Suprapubic skin (tissue), 4 donors: Measurements from ENCODE around the gene NKAIN2. TPM values are rescaled to one million over a fixed set of nuclear protein-coding genes. Genes with fewer than 3 reads are reported as not detected.

Source experiments
- DNase-seq, 2 donors: peaks; one replicate each; pipeline ENCODE4 v3.0.0-alpha.2; 2019; ENCODE audit warnings: low spot score in 2 of 2
- H3K27ac ChIP-seq: fragments of 200-600 bp; sonication (generic); one replicate; pipeline ENCODE4 v1.5.1; 2019
- H3K27me3 ChIP-seq: fragments of 200-600 bp; sonication (generic); one replicate; pipeline ENCODE4 v1.5.1; 2019
- H3K36me3 ChIP-seq: fragments of 200-600 bp; sonication (generic); one replicate; pipeline ENCODE4 v1.5.1; 2019
- H3K4me1 ChIP-seq: fragments of 200-600 bp; sonication (generic); one replicate; pipeline ENCODE4 v1.5.1; 2019
- H3K4me3 ChIP-seq: fragments of 200-600 bp; sonication (generic); one replicate; pipeline ENCODE4 v1.5.1; 2019; ENCODE audit warnings: mild to moderate bottlenecking
- H3K9me3 ChIP-seq: fragments of 200-600 bp; sonication (generic); one replicate; pipeline ENCODE4 v1.5.1; 2019
- EP300 ChIP-seq: sonication (generic); formaldehyde crosslinking; IDR thresholded peaks from one replicate; pipeline ENCODE4 v1.6.1; 2017; ENCODE audit warnings: antibody characterized with exemption
- POLR2A ChIP-seq, 2 donors: fragments of 450-650 bp; IDR thresholded peaks; one replicate each; pipeline ENCODE4 v1.6.1; 2017; ENCODE audit warnings: antibody characterized with exemption in 2 of 2, mild to moderate bottlenecking in 2 of 2, moderate library complexity in 2 of 2
- POLR2AphosphoS5 ChIP-seq, 3 donors: sonication (generic); formaldehyde crosslinking; IDR thresholded peaks; one replicate each; pipeline ENCODE4 v1.6.1; 2017; ENCODE audit warnings: antibody characterized with exemption in 3 of 3
- WGBS: methylation state at CpG from one replicate; pipeline ENCODE4 v1.1.5; 2018; 5-methylcytosine and 5-hydroxymethylcytosine counted together
- total RNA-seq, 4 donors: library from RNA; depleted of rRNA; stranded (reverse); fragments of >200 nt; gene quantifications; one replicate each; pipeline ENCODE4 v1.1.0, GENCODE V29; 2016
- TF ChIP-seq, protein P1 (sequence below), 2 donors: fragments of 200-600 bp in 1 of 2; fragments of 450-650 bp in 1 of 2; sonication (generic) in 1 of 2; IDR thresholded peaks; one replicate each; pipeline ENCODE4 v1.5.1; 2016 to 2019; ENCODE audit warnings: antibody characterized with exemption in 2 of 2, mild to moderate bottlenecking in 1 of 2, moderate library complexity in 1 of 2

Gene NKAIN2
- total RNA-seq, 4 donors from 2014 or later, result 0.40 TPM; not detected in 3

DNA sequence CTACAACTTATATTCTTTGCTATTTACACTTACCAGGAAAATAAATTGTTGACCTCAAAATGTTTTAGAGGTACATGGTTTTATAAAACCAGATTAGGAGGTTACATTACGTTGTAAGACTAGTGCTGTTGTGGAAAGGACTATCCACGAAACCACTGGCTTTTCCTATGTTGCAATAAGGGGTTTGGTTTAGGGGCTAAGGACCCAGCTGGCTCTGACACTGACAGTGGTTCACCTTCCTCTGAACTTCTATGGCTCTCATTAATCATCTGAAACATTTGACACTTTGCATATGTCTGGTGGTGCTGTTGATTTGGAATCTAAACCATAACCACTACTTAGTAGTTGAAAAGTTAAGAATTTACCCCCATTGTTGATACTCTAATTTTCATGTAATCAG, 186.7 kb downstream of the NKAIN2 start:
- 50% methylated on average over 2 of the region's 2 CpGs for WGBS

DNA sequence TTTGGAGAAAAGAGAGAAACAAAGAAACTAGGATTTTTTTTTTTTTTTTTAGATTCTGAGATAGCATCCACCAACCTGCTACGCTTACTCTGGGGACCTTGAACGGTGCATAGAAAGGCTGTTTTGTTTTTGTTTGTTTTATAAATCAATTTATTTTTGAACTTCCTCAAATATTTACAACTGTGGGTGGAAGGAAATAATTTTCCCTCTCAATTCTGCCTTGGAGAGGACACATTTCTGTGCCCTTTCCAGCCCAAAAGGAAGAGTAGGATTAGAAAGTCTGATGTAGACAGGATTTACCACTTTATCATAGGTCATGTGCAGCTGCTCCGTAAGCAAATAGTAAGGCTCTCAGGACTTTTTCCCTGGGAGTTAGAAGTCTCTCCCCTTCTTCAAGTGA, 190.5 kb downstream of the NKAIN2 start:
- 75% methylated on average over 3 of the region's 3 CpGs for WGBS
- Histone ChIP-seq H3K4me3 (no peak overlapping the region), H3K9me3 (no peaks in the 10 kb centered on the region), H3K27ac (no peak overlapping the region), H3K4me1 (no peaks in the 10 kb centered on the region), H3K36me3 (no peaks in the 10 kb centered on the region), H3K27me3 (no peaks in the 10 kb centered on the region)
- TF ChIP-seq POLR2AphosphoS5 (IDR thresholded peaks at IDR 0.05) (no peak), POLR2A (IDR thresholded peaks at IDR 0.05) (no peak), EP300 (no peak)
- TF ChIP-seq, protein P1, sequence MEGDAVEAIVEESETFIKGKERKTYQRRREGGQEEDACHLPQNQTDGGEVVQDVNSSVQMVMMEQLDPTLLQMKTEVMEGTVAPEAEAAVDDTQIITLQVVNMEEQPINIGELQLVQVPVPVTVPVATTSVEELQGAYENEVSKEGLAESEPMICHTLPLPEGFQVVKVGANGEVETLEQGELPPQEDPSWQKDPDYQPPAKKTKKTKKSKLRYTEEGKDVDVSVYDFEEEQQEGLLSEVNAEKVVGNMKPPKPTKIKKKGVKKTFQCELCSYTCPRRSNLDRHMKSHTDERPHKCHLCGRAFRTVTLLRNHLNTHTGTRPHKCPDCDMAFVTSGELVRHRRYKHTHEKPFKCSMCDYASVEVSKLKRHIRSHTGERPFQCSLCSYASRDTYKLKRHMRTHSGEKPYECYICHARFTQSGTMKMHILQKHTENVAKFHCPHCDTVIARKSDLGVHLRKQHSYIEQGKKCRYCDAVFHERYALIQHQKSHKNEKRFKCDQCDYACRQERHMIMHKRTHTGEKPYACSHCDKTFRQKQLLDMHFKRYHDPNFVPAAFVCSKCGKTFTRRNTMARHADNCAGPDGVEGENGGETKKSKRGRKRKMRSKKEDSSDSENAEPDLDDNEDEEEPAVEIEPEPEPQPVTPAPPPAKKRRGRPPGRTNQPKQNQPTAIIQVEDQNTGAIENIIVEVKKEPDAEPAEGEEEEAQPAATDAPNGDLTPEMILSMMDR (IDR thresholded peaks at IDR 0.05), result no peak
- no peak for DNase-seq

More for the DNA sequence above, 186.7 kb downstream of the NKAIN2 start:
- no peaks in the 10 kb centered on the region for H3K27me3 ChIP-seq
- no peaks in the 10 kb centered on the region for H3K36me3 ChIP-seq
- no peak overlapping the region for H3K4me3 ChIP-seq
- H3K9me3 ChIP-seq, result no peaks in the 10 kb centered on the region
- TF ChIP-seq, protein P1 (IDR thresholded peaks at IDR 0.05), result no peak
- TF ChIP-seq EP300 (no peak), POLR2AphosphoS5 (IDR thresholded peaks at IDR 0.05) (no peak), POLR2A (IDR thresholded peaks at IDR 0.05) (no peak)
- H3K4me1 ChIP-seq, result no peaks in the 10 kb centered on the region
- H3K27ac ChIP-seq, result no peak overlapping the region
- no peak for DNase-seq

DNA sequence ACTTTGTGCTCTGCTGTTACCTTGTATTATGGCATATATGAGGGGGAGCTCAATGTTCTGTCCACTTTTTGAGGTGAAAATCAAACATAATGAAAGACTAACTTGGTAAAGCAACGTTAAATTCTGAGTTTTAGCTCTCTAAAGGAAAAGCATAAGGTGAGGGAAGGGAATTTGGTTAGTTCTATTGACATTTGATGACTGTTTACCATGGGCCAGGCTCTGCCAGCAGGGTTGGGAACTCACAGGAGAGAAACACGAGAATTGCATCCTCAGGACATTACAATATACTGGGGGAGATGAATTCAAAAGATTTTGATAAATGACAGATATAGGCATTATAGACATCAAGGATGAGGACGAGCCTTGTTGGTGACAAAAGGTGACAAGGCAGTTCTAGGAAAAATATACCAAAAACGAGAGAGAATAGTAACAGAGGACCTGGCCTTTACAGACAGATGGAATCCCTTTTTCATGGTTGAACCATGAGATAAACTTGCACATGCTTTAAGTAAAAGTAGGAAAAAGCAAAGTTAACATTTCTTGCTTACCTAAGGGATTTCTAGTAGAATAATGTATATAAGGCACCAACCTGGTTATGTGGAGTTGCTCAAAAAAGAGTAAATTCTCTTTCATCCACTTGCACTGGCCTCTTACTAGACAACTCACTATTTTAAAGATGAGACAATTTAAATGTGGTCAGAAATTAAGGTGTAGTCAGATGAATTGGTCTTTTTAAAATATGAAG, 191.4 kb downstream of the NKAIN2 start:
- TF ChIP-seq POLR2A (IDR thresholded peaks at IDR 0.05), result no peak
- TF ChIP-seq EP300, result no peak
- no peak for TF ChIP-seq POLR2AphosphoS5 (IDR thresholded peaks at IDR 0.05)
- TF ChIP-seq, protein P1 (IDR thresholded peaks at IDR 0.05), result no peak
- no peaks in the 10 kb centered on the region for H3K27me3 ChIP-seq

DNA sequence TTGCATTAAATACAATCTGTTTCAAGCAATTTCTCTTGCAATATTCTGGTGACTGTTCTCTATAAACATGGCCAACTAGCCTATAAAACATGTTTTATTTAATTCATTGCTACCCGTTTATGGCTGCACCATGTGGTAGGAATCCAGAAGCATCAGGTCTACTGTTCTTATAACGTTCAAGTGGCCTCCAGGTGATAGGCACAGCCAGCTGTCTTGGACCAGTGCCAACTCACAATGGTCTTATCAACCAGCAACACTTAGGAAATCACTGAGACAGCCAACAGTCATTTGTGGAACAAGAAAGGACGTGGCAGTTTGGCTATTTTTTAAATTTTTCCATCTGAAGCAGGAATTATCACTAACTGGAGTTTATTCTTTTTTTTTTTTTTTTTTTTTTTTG, 193.6 kb downstream of the NKAIN2 start:
- TF ChIP-seq POLR2AphosphoS5 (IDR thresholded peaks at IDR 0.05) (no peak), EP300 (no peak), POLR2A (IDR thresholded peaks at IDR 0.05) (no peak)
- TF ChIP-seq, protein P1 (IDR thresholded peaks at IDR 0.05), result no peak
- DNase-seq, result no peak

More for the DNA sequence above, 191.4 kb downstream of the NKAIN2 start:
- Histone ChIP-seq H3K36me3 (no peaks in the 10 kb centered on the region), H3K4me3 (no peak overlapping the region), H3K4me1 (no peaks in the 10 kb centered on the region), H3K27ac (no peak overlapping the region), H3K9me3 (no peaks in the 10 kb centered on the region)
- WGBS, result 57% methylated on average over 4 of the region's 4 CpGs
- no peak for DNase-seq

DNA sequence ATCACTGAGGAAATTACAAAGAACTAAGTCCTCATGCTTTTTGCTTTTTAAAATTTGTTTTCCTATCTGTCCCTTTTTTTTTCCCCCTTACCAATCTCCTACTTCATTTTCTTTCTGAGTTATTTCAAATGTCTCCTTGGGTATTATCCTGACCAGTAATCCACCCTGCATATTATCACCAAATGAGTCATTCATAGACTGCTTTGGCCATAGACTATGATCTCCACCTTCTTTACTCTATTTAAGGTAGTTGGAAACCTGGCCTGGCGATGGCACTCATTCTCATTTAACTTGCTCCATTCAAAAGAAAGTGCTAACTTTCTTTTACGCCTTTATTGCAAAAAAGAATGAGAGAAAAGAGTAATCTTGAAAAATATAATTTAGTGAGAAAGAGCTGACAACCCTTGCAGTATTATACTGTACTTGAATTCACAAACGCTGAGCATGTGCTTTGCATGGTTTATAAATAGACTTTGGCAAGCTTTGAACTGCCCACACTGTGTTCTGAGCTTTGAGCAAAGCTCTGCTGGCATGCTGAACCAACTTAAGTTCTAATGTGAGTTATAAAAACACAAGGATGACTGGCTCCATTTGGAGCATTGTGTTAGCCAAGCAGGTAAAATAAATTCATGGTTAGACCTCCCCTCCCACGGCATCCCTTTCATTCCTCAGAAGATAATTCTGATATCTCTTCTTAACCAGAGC, 198.9 kb downstream of the NKAIN2 start:
- Histone ChIP-seq H3K27me3 (no peaks in the 10 kb centered on the region), H3K4me1 (no peaks in the 10 kb centered on the region), H3K4me3 (no peak overlapping the region), H3K9me3 (no peaks in the 10 kb centered on the region), H3K36me3 (no peaks in the 10 kb centered on the region), H3K27ac (no peak overlapping the region)
- DNase-seq, result no peak
- TF ChIP-seq, protein P1 (IDR thresholded peaks at IDR 0.05), result no peak
- TF ChIP-seq POLR2A (IDR thresholded peaks at IDR 0.05) (no peak), EP300 (no peak), POLR2AphosphoS5 (IDR thresholded peaks at IDR 0.05) (no peak)
- 61% methylated on average over 4 of the region's 4 CpGs for WGBS

More for the DNA sequence above, 193.6 kb downstream of the NKAIN2 start:
- H3K27me3 ChIP-seq, result no peaks in the 10 kb centered on the region
- H3K4me3 ChIP-seq, result no peak overlapping the region
- no peak overlapping the region for H3K27ac ChIP-seq
- no peaks in the 10 kb centered on the region for H3K9me3 ChIP-seq
- H3K36me3 ChIP-seq, result no peaks in the 10 kb centered on the region
- WGBS, result 23% methylated on average over 3 of the region's 3 CpGs
- no peaks in the 10 kb centered on the region for H3K4me1 ChIP-seq
